GM12878 (cell line): ENCODE data around the gene RFXANK. TPM values are rescaled to one million over a fixed set of nuclear protein-coding genes. Genes with fewer than 3 reads are reported as not detected.

ENCODE experiments used
- ATAC-seq: fragments of 200-7000 bp; cut with Tn5 transposase; 3 replicates; pipeline ENCODE4 v1.9.1; 2020; ENCODE audit warnings: mild to moderate bottlenecking, moderate library complexity
- BruUV-seq: library from RNA; stranded (reverse); fragments of 400-500 nt; replicated peaks from 2 replicates; lab custom pipeline; 2021; lab: Mats Ljungman, UMichigan
- CTCF ChIA-PET: fragments of 300-600 bp; sonication (Branson Sonifier 250); formaldehyde crosslinking; extraction: SDS; loops from one replicate; lab custom pipeline; 2021; ENCODE audit warnings: inconsistent platforms; lab: Yijun Ruan, JAX
- POLR2A ChIA-PET: fragments of 350-600 bp; formaldehyde crosslinking; extraction: SDS; loops from one replicate; lab custom pipeline; 2021; ENCODE audit warnings: inconsistent platforms; lab: Charles Lee
- RAD21 ChIA-PET: fragments of 300-600 bp; sonication (Branson Sonifier 250); formaldehyde crosslinking; loops from one replicate; lab custom pipeline; 2023; ENCODE audit warnings: antibody characterized with exemption; ENCODE audit not compliant: unreplicated experiment; lab: Charles Lee
- SMC1A ChIA-PET: fragments of 300-600 bp; sonication (Branson Sonifier 250); formaldehyde crosslinking; loops from one replicate; lab custom pipeline; 2023; ENCODE audit not compliant: unreplicated experiment, uncharacterized antibody; lab: Charles Lee
- DNase-seq: peaks from one replicate; pipeline ENCODE4 v3.0.0-alpha.2; 2011; ENCODE audit warnings: low read depth, low spot score
- FAIRE-seq: peaks from 3 replicates; lab custom pipeline; 2011; peaks lifted over from hg19 to GRCh38; lab: Jason Lieb, UNC
- H2AFZ ChIP-seq: 2 replicates; pipeline ENCODE4 v1.6.0; 2011; ENCODE audit warnings: low read depth, low read length, control low read depth; ENCODE audit not compliant: control insufficient read depth
- H3K27ac ChIP-seq: 2 replicates; pipeline ENCODE4 v1.5.1; 2011; ENCODE audit warnings: control low read depth; ENCODE audit not compliant: control insufficient read depth, insufficient read depth
- H3K27me3 ChIP-seq, 2 experiments: replicated peaks in 1 of 2; 2 replicates each; pipeline versions ENCODE4 v1.6.0 to v1.6.1; 2011; ENCODE audit warnings: low read length in 1 of 2; ENCODE audit not compliant: control insufficient read depth in 2 of 2, insufficient read depth in 2 of 2
- H3K36me3 ChIP-seq, 2 experiments: 2 replicates each; pipeline ENCODE4 v1.5.1; 2011; ENCODE audit warnings: low read length in 1 of 2; ENCODE audit not compliant: control insufficient read depth in 2 of 2, insufficient read depth in 2 of 2
- H3K4me1 ChIP-seq: 2 replicates; pipeline ENCODE4 v1.6.1; 2011; ENCODE audit warnings: mild to moderate bottlenecking, low read length, moderate library complexity, mixed read lengths; ENCODE audit not compliant: control insufficient read depth, insufficient read depth
- H3K4me2 ChIP-seq: 2 replicates; pipeline ENCODE4 v1.6.0; 2011; ENCODE audit warnings: control low read depth; ENCODE audit not compliant: control insufficient read depth, insufficient read depth
- H3K4me3 ChIP-seq: fragments of 200-600 bp; sonication (generic); 2 replicates; pipeline ENCODE4 v1.5.1; 2016
- H3K79me2 ChIP-seq: 2 replicates; pipeline ENCODE4 v1.6.0; 2011; ENCODE audit warnings: low read length; ENCODE audit not compliant: control insufficient read depth, insufficient read depth
- H3K9ac ChIP-seq: 2 replicates; pipeline ENCODE4 v1.8.0; 2011; ENCODE audit warnings: low read length, control low read depth, mixed read lengths; ENCODE audit not compliant: control insufficient read depth, insufficient read depth
- H3K9me3 ChIP-seq: replicated peaks from 3 replicates; pipeline ENCODE4 v1.5.1; 2011; ENCODE audit warnings: mild to moderate bottlenecking, low read length; ENCODE audit not compliant: control insufficient read depth, insufficient read depth
- H4K20me1 ChIP-seq: 2 replicates; pipeline ENCODE4 v1.6.0; 2011; ENCODE audit not compliant: control insufficient read depth, insufficient read depth
- EGR1 ChIP-seq, 2 experiments: IDR thresholded peaks; 1 replicate in 1 of 2; 2 replicates in 1 of 2; pipeline ENCODE4 v1.6.1; 2011 to 2012; ENCODE audit warnings: low read depth in 2 of 2, low read length in 2 of 2, borderline replicate concordance in 1 of 2, mild to moderate bottlenecking in 1 of 2, moderate library complexity in 1 of 2
- FOXK2 ChIP-seq: fragments of 450-650 bp; IDR thresholded peaks from 2 replicates; pipeline ENCODE4 v1.6.1; 2017; ENCODE audit warnings: mild to moderate bottlenecking, moderate library complexity
- KAT2A ChIP-seq: conservative IDR thresholded peaks from 2 replicates; pipeline ENCODE4 v1.6.1; 2011; ENCODE audit warnings: low read depth, low read length; ENCODE audit not compliant: control insufficient read depth
- NRF1 ChIP-seq: conservative IDR thresholded peaks from 2 replicates; pipeline ENCODE4 v1.6.1; 2011; ENCODE audit warnings: mild to moderate bottlenecking, low read depth, low read length, improper control_type of control experiment
- POLR2A ChIP-seq: IDR thresholded peaks from 2 replicates; pipeline ENCODE4 v1.6.1; 2011; ENCODE audit warnings: low read depth, mild to moderate bottlenecking, low read length
- TCF7 ChIP-seq: IDR thresholded peaks from 2 replicates; pipeline ENCODE4 v1.6.1; 2014; ENCODE audit warnings: antibody characterized with exemption, borderline replicate concordance
- USF1 ChIP-seq: IDR thresholded peaks from 2 replicates; pipeline ENCODE4 v1.6.1; 2011; ENCODE audit warnings: borderline replicate concordance, low read depth, mild to moderate bottlenecking, moderate library complexity, mixed read lengths, low read length; ENCODE audit not compliant: insufficient read depth; ENCODE audit errors: extremely low read length
- WGBS: methylation state at CpG from one replicate; pipeline ENCODE4 v1.1.6; 2016; ENCODE audit warnings: low lambda C conversion rate; ENCODE audit not compliant: insufficient replicate concordance, insufficient coverage; ENCODE audit errors: missing lambda C conversion rate; 5-methylcytosine and 5-hydroxymethylcytosine counted together
- in situ Hi-C: fragments of 300-500 bp; cut with MboI; formaldehyde crosslinking; loops from 9 replicates; pipeline ENCODE4 v1.14.3; 2018; ENCODE audit warnings: mixed read lengths
- intact Hi-C: fragments of 100-400 bp; cut with micrococcal nuclease; formaldehyde crosslinking; loops from one replicate; pipeline ENCODE4 v1.14.2; 2022; ENCODE audit not compliant: unreplicated experiment
- polyA plus RNA-seq, 11 experiments: library from polyadenylated mRNA; depleted of rRNA in 4 of 11; unstranded in 6 of 11; stranded (reverse) in 5 of 11; fragments of >200 nt; fragmentation: Nextera tagmentation in 4 of 11; fragmentation: Illumina TruSeq in 1 of 11; extraction: Ambion mirVana in 4 of 11; extraction: Trizol in 1 of 11; gene quantifications; 1 replicate in 1 of 11; 2 replicates in 10 of 11; pipeline versions ENCODE4 v1.2.1 to v1.2.3, GENCODE V29; 2011 to 2016; ENCODE audit warnings: inconsistent platforms in 2 of 11, missing spikeins in 2 of 11, low read depth in 1 of 11
- total RNA-seq, 4 experiments: library from RNA; depleted of rRNA in 3 of 4; stranded (reverse); fragments of >200 nt in 3 of 4; fragmentation: Illumina TruSeq in 1 of 4; extraction: Trizol in 1 of 4; gene quantifications; 2 replicates each; pipeline versions ENCODE4 v1.2.1 to v1.2.3, GENCODE V29; 2013 to 2021

RFXANK gene
- total and polyA plus RNA-seq, 10 of the 15 experiments (the other 5 are each of a cell fraction or from before 2014, with no cell fraction given) = 70.8 to 125 (median 95.7) TPM

- TF ChIP-seq USF1 (no peak), KAT2A (no peak), POLR2A (no peak), FOXK2 (no peak), NRF1 (no peak)
These were observed 12.1 kb downstream of the RFXANK start (continued) for GRCh38 chr19:19204181-19204580.

DNA sequence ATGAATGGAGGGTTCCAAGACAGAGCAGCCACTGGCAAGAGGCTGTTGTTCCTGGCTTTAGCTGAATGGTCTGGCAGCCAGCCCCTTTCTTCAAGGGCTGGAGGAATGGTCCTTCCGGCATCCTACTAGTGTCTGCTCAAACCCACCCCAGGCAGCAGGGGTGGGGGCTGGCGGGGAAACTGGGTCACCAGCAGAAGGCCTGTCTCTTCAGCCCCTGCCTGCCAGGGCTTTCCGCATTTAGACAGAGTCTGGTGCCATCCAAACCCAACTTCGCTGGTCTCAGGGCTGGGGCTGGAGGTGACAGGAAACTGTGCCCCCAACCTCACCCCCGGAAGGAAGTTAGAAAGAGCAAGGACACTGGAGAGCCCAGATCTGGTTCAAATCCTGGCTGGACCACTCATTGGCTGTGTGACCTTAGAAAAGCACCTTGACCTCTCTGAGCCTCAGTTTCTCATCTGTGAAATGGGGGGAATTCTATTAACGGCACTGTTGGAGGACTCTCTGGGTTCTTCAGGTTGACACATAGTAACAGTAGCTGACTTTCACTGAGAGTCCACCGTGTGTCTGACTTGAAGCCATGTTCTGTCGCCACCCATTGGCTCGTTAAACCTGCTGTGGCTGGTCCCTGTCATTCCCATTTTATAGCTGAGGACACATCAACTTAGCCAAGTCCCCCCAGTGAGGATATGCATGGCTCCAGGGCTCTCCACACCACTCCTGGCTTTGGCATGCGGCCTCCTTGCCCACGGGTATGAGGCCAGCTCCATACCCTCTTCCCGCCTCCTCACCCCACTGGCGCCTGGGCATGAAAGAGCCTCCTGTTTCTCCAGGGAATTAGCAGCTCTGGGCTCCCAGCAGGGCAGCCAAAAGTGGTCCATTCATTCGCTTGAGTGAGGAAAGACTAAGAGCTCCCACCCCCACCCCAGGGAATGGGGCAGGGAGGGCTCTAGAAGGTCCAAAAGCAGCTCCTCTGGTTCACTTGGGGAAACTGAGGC, 13.7 kb downstream of the RFXANK start:
- Histone ChIP-seq H3K4me2 (no peak overlapping the region), H2AFZ (no peak overlapping the region), H3K9ac (no peak overlapping the region), H4K20me1 (no peaks in the 10 kb centered on the region), H3K9me3 (no peaks in the 10 kb centered on the region), H3K27me3 (no peaks in the 10 kb centered on the region), H3K36me3 (peaks cover 3 to 4% of the 10 kb centered on the region in 2 experiments; a peak in 1 of 4 replicates), H3K79me2 (peaks cover 16% of the 10 kb centered on the region), H3K27ac (no peak overlapping the region), H3K4me3 (no peak overlapping the region)
- in situ Hi-C loops (no loop called here), intact Hi-C loops (no loop called here)
- WGBS = 39% methylated on average over 14 of the region's 14 CpGs
- DNase-seq = no peak
- BruUV-seq = no TSS peak
- ChIA-PET RAD21 (no interaction called here), CTCF (interaction anchor here (0.5 kb wide), 1 partner anchor 458 kb away, joined by 3 read pairs; no protein-coding TSS in a partner anchor), POLR2A (interaction anchor here (1.0 kb wide), 1 partner anchor 13 kb away, joined by 3 read pairs; no protein-coding TSS in a partner anchor)
- FAIRE-seq = no peak
- ATAC-seq = no peak
- TF ChIP-seq EGR1 (IDR thresholded peaks at IDR 0.05; ENCODE audit: borderline replicate concordance in 1 of 2, low read depth in 2 of 2, low read length in 2 of 2) (no peak), TCF7 (no peak)
- TF ChIP-seq, all 136 proteins: peak for 0
- peaks cover 8% of the 10 kb centered on the region; the same call in 1 of the 2 replicates for H3K4me1 ChIP-seq
- SMC1A ChIA-PET = no interaction called here
